ENCODE measurements around the gene KDM4B. TPM values are rescaled to one million over a fixed set of nuclear protein-coding genes. Genes with fewer than 3 reads are reported as not detected.

Gene KDM4B
- total and polyA plus RNA-seq, 9 of the 15 experiments (the other 6 are each of a cell fraction or from before 2014, with no cell fraction given), result 0.21 to 29.9 (median 7.3) TPM

DNA sequence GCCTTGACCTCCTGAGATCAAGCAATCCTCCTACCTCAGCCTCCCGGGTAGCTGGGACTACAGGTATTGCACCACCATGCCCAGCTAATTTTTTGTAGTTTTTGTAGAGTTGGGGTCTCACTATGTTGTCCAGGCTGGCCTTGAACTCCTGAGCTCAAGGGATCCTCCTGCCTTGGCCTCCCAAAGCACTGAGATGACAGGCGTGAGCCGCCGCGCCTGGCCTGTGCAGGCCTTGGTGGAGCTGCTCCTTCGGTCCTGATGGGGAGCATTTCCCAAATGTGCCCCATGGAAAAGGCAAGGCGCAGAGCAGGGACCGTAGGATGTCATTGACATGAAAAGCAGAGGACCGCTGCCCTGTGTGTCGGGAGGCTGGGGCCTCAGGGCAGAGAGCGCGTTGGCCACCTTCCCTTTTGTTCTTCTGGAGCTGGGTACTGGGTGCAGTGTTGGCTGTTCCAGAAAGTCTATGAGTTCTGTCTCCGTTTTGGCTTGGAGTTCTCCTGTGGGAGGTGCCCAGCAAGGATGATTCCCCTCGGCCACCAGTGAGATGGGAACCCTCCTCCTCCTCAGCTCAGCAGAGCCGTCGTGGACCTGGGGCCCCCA lies 128.5 kb downstream of the KDM4B start:
- DNase-seq (ENCODE audit: extremely low read depth in 1 of 4, low spot score in 3 of 4), result no peak
- in situ Hi-C loops (cut with MboI) (no loop called here), intact Hi-C loops (cut with micrococcal nuclease) (no loop called here)
- H3K9ac ChIP-seq (ENCODE audit: insufficient read depth in 1 of 2, low read depth in 2 of 2, low read length in 2 of 2), result no peak overlapping the region
- TF ChIP-seq, protein P1, sequence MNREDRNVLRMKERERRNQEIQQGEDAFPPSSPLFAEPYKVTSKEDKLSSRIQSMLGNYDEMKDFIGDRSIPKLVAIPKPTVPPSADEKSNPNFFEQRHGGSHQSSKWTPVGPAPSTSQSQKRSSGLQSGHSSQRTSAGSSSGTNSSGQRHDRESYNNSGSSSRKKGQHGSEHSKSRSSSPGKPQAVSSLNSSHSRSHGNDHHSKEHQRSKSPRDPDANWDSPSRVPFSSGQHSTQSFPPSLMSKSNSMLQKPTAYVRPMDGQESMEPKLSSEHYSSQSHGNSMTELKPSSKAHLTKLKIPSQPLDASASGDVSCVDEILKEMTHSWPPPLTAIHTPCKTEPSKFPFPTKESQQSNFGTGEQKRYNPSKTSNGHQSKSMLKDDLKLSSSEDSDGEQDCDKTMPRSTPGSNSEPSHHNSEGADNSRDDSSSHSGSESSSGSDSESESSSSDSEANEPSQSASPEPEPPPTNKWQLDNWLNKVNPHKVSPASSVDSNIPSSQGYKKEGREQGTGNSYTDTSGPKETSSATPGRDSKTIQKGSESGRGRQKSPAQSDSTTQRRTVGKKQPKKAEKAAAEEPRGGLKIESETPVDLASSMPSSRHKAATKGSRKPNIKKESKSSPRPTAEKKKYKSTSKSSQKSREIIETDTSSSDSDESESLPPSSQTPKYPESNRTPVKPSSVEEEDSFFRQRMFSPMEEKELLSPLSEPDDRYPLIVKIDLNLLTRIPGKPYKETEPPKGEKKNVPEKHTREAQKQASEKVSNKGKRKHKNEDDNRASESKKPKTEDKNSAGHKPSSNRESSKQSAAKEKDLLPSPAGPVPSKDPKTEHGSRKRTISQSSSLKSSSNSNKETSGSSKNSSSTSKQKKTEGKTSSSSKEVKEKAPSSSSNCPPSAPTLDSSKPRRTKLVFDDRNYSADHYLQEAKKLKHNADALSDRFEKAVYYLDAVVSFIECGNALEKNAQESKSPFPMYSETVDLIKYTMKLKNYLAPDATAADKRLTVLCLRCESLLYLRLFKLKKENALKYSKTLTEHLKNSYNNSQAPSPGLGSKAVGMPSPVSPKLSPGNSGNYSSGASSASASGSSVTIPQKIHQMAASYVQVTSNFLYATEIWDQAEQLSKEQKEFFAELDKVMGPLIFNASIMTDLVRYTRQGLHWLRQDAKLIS (CRISPR knock-in tag; IDR thresholded peaks at IDR 0.05), result no peak
- peak; percentile 83 for TF ChIP-seq ZNF121 (CRISPR knock-in tag; conservative IDR thresholded peaks at IDR 0.05)
- POLR2A ChIA-PET, result interaction anchor here (0.6 kb wide), 1 partner anchor 701 kb away, joined by 3 read pairs; no protein-coding TSS in a partner anchor
- 97% methylated on average over 10 of the region's 16 CpGs for WGBS (ENCODE audit: insufficient coverage, low coverage, missing lambda C conversion rate)
- no peak for FAIRE-seq
- no peak for ATAC-seq
- H3K27me3 ChIP-seq (ENCODE audit: control insufficient read depth in 2 of 2, insufficient read depth in 2 of 2, low read length in 2 of 2), result no peaks in the 10 kb centered on the region
- no peak overlapping the region for H2AFZ ChIP-seq (ENCODE audit: low read depth, low read length)
- CTCF ChIA-PET (ENCODE audit: low intra/inter-chr PET ratio), result no interaction called here
- H3K4me2 ChIP-seq (ENCODE audit: insufficient read depth, low read length), result no peak overlapping the region
- H3K4me3 ChIP-seq, result no peak overlapping the region
- peaks cover 15% of the 10 kb centered on the region for H3K9me3 ChIP-seq (replicated peaks; ENCODE audit: control insufficient read depth, insufficient read depth, low read depth, low read length)
- no peaks in the 10 kb centered on the region for H4K20me1 ChIP-seq (replicated peaks; ENCODE audit: control insufficient read depth, insufficient read depth, low read length)
- H3K9me1 ChIP-seq (ENCODE audit: control insufficient read depth, insufficient read depth, low read length), result peaks cover 6% of the 10 kb centered on the region
- H3K27ac ChIP-seq (ENCODE audit: extremely low read depth, low read depth, low read length), result no peak overlapping the region
- peaks cover 15 to 34% of the 10 kb centered on the region in 2 experiments for H3K4me1 ChIP-seq (replicated peaks in 1 of 2; ENCODE audit: control insufficient read depth in 2 of 2, insufficient read depth in 2 of 2, low read length in 2 of 2)
- peaks cover 8% of the 10 kb centered on the region; the same call in 2 of the 3 replicates for H3K36me3 ChIP-seq (ENCODE audit: control insufficient read depth, insufficient read depth, low read length)
- no TSS peak for BruUV-seq (replicated peaks)
- peaks cover 12% of the 10 kb centered on the region; the same call in 2 of the 3 replicates for H3K79me2 ChIP-seq (ENCODE audit: control insufficient read depth, insufficient read depth, low read length)
